SK-N-SH treated with all-trans-retinoic acid at 6 μM for 48 hours (cell line): ENCODE measurements around the gene MRPL21.

ENCODE experiments used
- ATAC-seq: fragments of 200-7000 bp; cut with Tn5 transposase; 3 replicates; pipeline ENCODE4 v1.9.1; 2020; ENCODE audit warnings: mild to moderate bottlenecking, moderate library complexity
- ARNTL ChIP-seq: fragments of 450-650 bp; formaldehyde crosslinking; IDR thresholded peaks from 2 replicates; pipeline ENCODE4 v1.5.0; 2020; ENCODE audit warnings: low read depth, mild to moderate bottlenecking, moderate library complexity, borderline replicate concordance
- BACH2 ChIP-seq: fragments of 250-450 bp; sonication (Bioruptor Pico); IDR thresholded peaks from 2 replicates; pipeline ENCODE4 v1.9.0; 2021; ENCODE audit warnings: mild to moderate bottlenecking, borderline replicate concordance
- CREB5 ChIP-seq: fragments of 250-450 bp; sonication (Bioruptor Pico); IDR thresholded peaks from 2 replicates; pipeline ENCODE4 v1.5.1; 2020; ENCODE audit warnings: low read depth, mild to moderate bottlenecking, moderate library complexity
- CSDC2 ChIP-seq: fragments of 250-450 bp; sonication (Bioruptor Pico); IDR thresholded peaks from 2 replicates; pipeline ENCODE4 v1.5.0; 2020; ENCODE audit warnings: mild to moderate bottlenecking, moderate library complexity
- CSRNP3 ChIP-seq: fragments of 250-450 bp; sonication (Bioruptor Pico); IDR thresholded peaks from 2 replicates; pipeline ENCODE4 v1.5.1; 2021; ENCODE audit warnings: mild to moderate bottlenecking, moderate library complexity
- ESRRG ChIP-seq: fragments of 250-450 bp; sonication (Bioruptor Pico); IDR thresholded peaks from 2 replicates; pipeline ENCODE4 v1.6.1; 2021; ENCODE audit warnings: mild to moderate bottlenecking
- GLIS3 ChIP-seq: fragments of 250-450 bp; sonication (Bioruptor Pico); IDR thresholded peaks from 2 replicates; pipeline ENCODE4 v1.5.0; 2020; ENCODE audit warnings: mild to moderate bottlenecking, moderate library complexity
- ISL1 ChIP-seq: fragments of 250-450 bp; sonication (Bioruptor Pico); IDR thresholded peaks from 2 replicates; pipeline ENCODE4 v2.1.2; 2022; ENCODE audit warnings: mild to moderate bottlenecking, moderate library complexity
- OSR1 ChIP-seq: fragments of 250-450 bp; sonication (Bioruptor Pico); IDR thresholded peaks from 2 replicates; pipeline ENCODE4 v1.8.0; 2022; ENCODE audit warnings: moderate library complexity, mild to moderate bottlenecking, inconsistent platforms
- POU6F1 ChIP-seq: fragments of 250-450 bp; sonication (Bioruptor Pico); IDR thresholded peaks from 2 replicates; pipeline ENCODE4 v1.8.0; 2021; ENCODE audit warnings: low read depth, mild to moderate bottlenecking, moderate library complexity, borderline replicate concordance
- RARB ChIP-seq: fragments of 250-450 bp; sonication (Bioruptor Pico); IDR thresholded peaks from 2 replicates; pipeline ENCODE4 v1.8.0; 2021; ENCODE audit warnings: mild to moderate bottlenecking, moderate library complexity
- SNAI2 ChIP-seq: fragments of 250-450 bp; sonication (Bioruptor Pico); IDR thresholded peaks from 2 replicates; pipeline ENCODE4 v1.5.0; 2020; ENCODE audit warnings: mild to moderate bottlenecking, moderate library complexity
- TCF4 ChIP-seq: fragments of 250-450 bp; sonication (Bioruptor Pico); IDR thresholded peaks from 2 replicates; pipeline ENCODE4 v1.8.0; 2021; ENCODE audit warnings: mild to moderate bottlenecking, moderate library complexity, borderline replicate concordance
- TOX ChIP-seq: fragments of 250-450 bp; sonication (Bioruptor Pico); IDR thresholded peaks from 2 replicates; pipeline ENCODE4 v1.8.0; 2021; ENCODE audit warnings: mild to moderate bottlenecking, moderate library complexity, borderline replicate concordance
- TSHZ2 ChIP-seq: fragments of 250-450 bp; sonication (Bioruptor Pico); IDR thresholded peaks from 2 replicates; pipeline ENCODE4 v1.5.0; 2020; ENCODE audit warnings: mild to moderate bottlenecking, moderate library complexity
- ZC3H10 ChIP-seq: fragments of 250-450 bp; sonication (Bioruptor Pico); IDR thresholded peaks from 2 replicates; pipeline ENCODE4 v1.5.1; 2021; ENCODE audit warnings: mild to moderate bottlenecking, moderate library complexity
- ZFP3 ChIP-seq: fragments of 250-450 bp; sonication (Bioruptor Pico); IDR thresholded peaks from 2 replicates; pipeline ENCODE4 v1.5.0; 2020; ENCODE audit warnings: mild to moderate bottlenecking, moderate library complexity
- ZFP30 ChIP-seq: fragments of 450-650 bp; formaldehyde crosslinking; IDR thresholded peaks from 2 replicates; pipeline ENCODE4 v1.5.0; 2022; ENCODE audit warnings: mild to moderate bottlenecking, moderate library complexity
- ZNF565 ChIP-seq: fragments of 450-650 bp; formaldehyde crosslinking; conservative IDR thresholded peaks from 2 replicates; pipeline ENCODE4 v1.5.0; 2020; ENCODE audit warnings: low read depth, mild to moderate bottlenecking, moderate library complexity
- ZNF8 ChIP-seq: fragments of 450-650 bp; formaldehyde crosslinking; IDR thresholded peaks from 2 replicates; pipeline ENCODE4 v1.5.0; 2020; ENCODE audit warnings: mild to moderate bottlenecking, moderate library complexity

MRPL21 gene

GRCh38 chr11:68844376-68844775, 59.3 kb downstream of the MRPL21 start (continued):
- TF ChIP-seq CSRNP3, result no peak
- no peak for TF ChIP-seq TOX (CRISPR knock-in tag)
- no peak for TF ChIP-seq ZFP3 (CRISPR knock-in tag)
- no peak for TF ChIP-seq GLIS3 (CRISPR knock-in tag)
- no peak for TF ChIP-seq SNAI2 (CRISPR knock-in tag)
- TF ChIP-seq CREB5 (CRISPR knock-in tag), result no peak
- no peak for TF ChIP-seq OSR1 (CRISPR knock-in tag)
- TF ChIP-seq, all 23 proteins: peak for 0

- ATAC-seq, result no peak
- TF ChIP-seq ESRRG (CRISPR knock-in tag) (no peak), RARB (CRISPR knock-in tag) (no peak), CSDC2 (CRISPR knock-in tag) (no peak), ISL1 (CRISPR knock-in tag) (no peak), TSHZ2 (CRISPR knock-in tag) (no peak), ZNF8 (no peak), TOX (CRISPR knock-in tag) (no peak)
These were observed 59.8 kb downstream of the MRPL21 start for GRCh38 chr11:68843703-68844312.

- ATAC-seq, result no peak
- TF ChIP-seq CREB5 (CRISPR knock-in tag) (no peak), ZFP30 (CRISPR knock-in tag) (no peak), TCF4 (CRISPR knock-in tag) (no peak)
- TF ChIP-seq, all 23 proteins: peak for 0
These were observed 60.5 kb downstream of the MRPL21 start for GRCh38 chr11:68843052-68843561.

- no peak for ATAC-seq
- no peak for TF ChIP-seq ARNTL (CRISPR knock-in tag)
- no peak for TF ChIP-seq ZC3H10
- TF ChIP-seq TCF4 (CRISPR knock-in tag), result no peak
- no peak for TF ChIP-seq TSHZ2 (CRISPR knock-in tag)
- TF ChIP-seq BACH2 (CRISPR knock-in tag), result no peak
- TF ChIP-seq TOX (CRISPR knock-in tag), result no peak
- TF ChIP-seq OSR1 (CRISPR knock-in tag), result no peak
- TF ChIP-seq POU6F1, result no peak
- no peak for TF ChIP-seq ZFP3 (CRISPR knock-in tag)
- TF ChIP-seq RARB (CRISPR knock-in tag), result no peak
- no peak for TF ChIP-seq ZFP30 (CRISPR knock-in tag)
- TF ChIP-seq ISL1 (CRISPR knock-in tag), result no peak
- no peak for TF ChIP-seq ESRRG (CRISPR knock-in tag)
- TF ChIP-seq GLIS3 (CRISPR knock-in tag), result no peak
- no peak for TF ChIP-seq ZNF565
- TF ChIP-seq, all 23 proteins: peak for 0
These were observed 61.1 kb downstream of the MRPL21 start for GRCh38 chr11:68842427-68843051.
